Central memory CD8-positive, alpha-beta T cell (primary cell): ENCODE results near the gene ARVCF.

Experiments used
- ATAC-seq: fragments of 150-1000 bp; cut with Tn5 transposase; replicated peaks from 2 replicates; pipeline ENCODE4 v1.10.0; 2022; ENCODE audit warnings: mild to moderate bottlenecking, moderate FRiP score, moderate number of reproducible peaks; ENCODE audit not compliant: poor library complexity, severe bottlenecking; ENCODE audit errors: extremely low read depth
- DNase-seq, 2 donors: peaks; one replicate each; pipeline ENCODE4 v3.0.0; 2021; ENCODE audit warnings: low spot score in 2 of 2
- H3K27ac Mint-ChIP-seq: one replicate; pipeline ENCODE4 v1.8.0; 2022; ENCODE audit warnings: low read depth, mild to moderate bottlenecking, moderate library complexity, mixed read lengths
- H3K27me3 Mint-ChIP-seq: one replicate; pipeline ENCODE4 v1.8.0; 2022; ENCODE audit warnings: mixed read lengths
- H3K36me3 Mint-ChIP-seq: one replicate; pipeline ENCODE4 v1.8.0; 2022; ENCODE audit warnings: mild to moderate bottlenecking, moderate library complexity, mixed read lengths; ENCODE audit not compliant: insufficient read depth
- H3K4me1 Mint-ChIP-seq: one replicate; pipeline ENCODE4 v1.8.0; 2022; ENCODE audit warnings: mixed read lengths
- H3K4me3 Mint-ChIP-seq: one replicate; pipeline ENCODE4 v1.8.0; 2022; ENCODE audit warnings: mild to moderate bottlenecking, moderate library complexity, mixed read lengths
- H3K9me3 Mint-ChIP-seq: one replicate; pipeline ENCODE4 v1.8.0; 2022; ENCODE audit warnings: mixed read lengths

The ARVCF gene

GRCh38 chr22:20016734-20017621 is at the start of gene ARVCF:
Gene ARVCF (minus strand): TSS chr22:20016823. CDS start chr22:19990794, 26,029 bp downstream.
- DNase-seq (peak; percentile 86 to 89), ATAC-seq (peak; percentile 61)
- Mint-ChIP-seq H3K36me3 (peaks cover 14% of the 10 kb centered on the region), H3K4me3 (peak within 1 kb of the TSS; percentile 89), H3K9me3 (no peaks in the 10 kb centered on the region), H3K27ac (peak within 1 kb of the TSS; percentile 46), H3K27me3 (no peaks in the 10 kb centered on the region), H3K4me1 (peaks cover 15% of the 10 kb centered on the region)

- H3K27ac Mint-ChIP-seq, result no peak overlapping the region
- ATAC-seq, result no peak
- no peaks in the 10 kb centered on the region for H3K27me3 Mint-ChIP-seq
- H3K4me3 Mint-ChIP-seq, result no peak overlapping the region
- H3K36me3 Mint-ChIP-seq, result peaks cover 5% of the 10 kb centered on the region
- H3K9me3 Mint-ChIP-seq, result no peaks in the 10 kb centered on the region
- DNase-seq, result no peak
- no peaks in the 10 kb centered on the region for H3K4me1 Mint-ChIP-seq
Observed at GRCh38 chr22:20065896-20066616, 49.4 kb upstream of the ARVCF start.

GRCh38 chr22:20064545-20065262 is 48.1 kb upstream of the ARVCF start:
- ATAC-seq (no peak), DNase-seq (no peak)
- H3K27ac Mint-ChIP-seq, result no peak overlapping the region
- H3K4me1 Mint-ChIP-seq, result no peaks in the 10 kb centered on the region
- H3K9me3 Mint-ChIP-seq, result no peaks in the 10 kb centered on the region
- H3K4me3 Mint-ChIP-seq, result no peak overlapping the region
- no peaks in the 10 kb centered on the region for H3K27me3 Mint-ChIP-seq
- H3K36me3 Mint-ChIP-seq, result peaks cover 5% of the 10 kb centered on the region

- ATAC-seq (no peak), DNase-seq (no peak)
- peaks cover 4% of the 10 kb centered on the region for H3K4me1 Mint-ChIP-seq
- no peak overlapping the region for H3K4me3 Mint-ChIP-seq
- no peaks in the 10 kb centered on the region for H3K27me3 Mint-ChIP-seq
- H3K36me3 Mint-ChIP-seq, result peaks cover 5% of the 10 kb centered on the region
- no peak overlapping the region for H3K27ac Mint-ChIP-seq
- H3K9me3 Mint-ChIP-seq, result no peaks in the 10 kb centered on the region
Observed at GRCh38 chr22:20064140-20064480, 47.5 kb upstream of the ARVCF start.

GRCh38 chr22:20063271-20064139 is 46.9 kb upstream of the ARVCF start:
- Mint-ChIP-seq H3K27ac (no peak overlapping the region), H3K4me1 (peaks cover 10% of the 10 kb centered on the region), H3K4me3 (no peak overlapping the region)

GRCh38 chr22:20062766-20063083 is 46.1 kb upstream of the ARVCF start:
- DNase-seq, result no peak
- H3K9me3 Mint-ChIP-seq, result no peaks in the 10 kb centered on the region
- peaks cover 17% of the 10 kb centered on the region for H3K4me1 Mint-ChIP-seq
- no peak for ATAC-seq
- H3K27me3 Mint-ChIP-seq, result no peaks in the 10 kb centered on the region
- H3K27ac Mint-ChIP-seq, result no peak overlapping the region
- no peak overlapping the region for H3K4me3 Mint-ChIP-seq
- peaks cover 10% of the 10 kb centered on the region for H3K36me3 Mint-ChIP-seq

More at GRCh38 chr22:20063271-20064139, 46.9 kb upstream of the ARVCF start:
- no peak for ATAC-seq
- Mint-ChIP-seq H3K9me3 (no peaks in the 10 kb centered on the region), H3K36me3 (peaks cover 5% of the 10 kb centered on the region), H3K27me3 (no peaks in the 10 kb centered on the region)
- DNase-seq, result no peak

- H3K4me3 Mint-ChIP-seq, result no peak overlapping the region
- ATAC-seq (no peak), DNase-seq (no peak)
- peaks cover 17% of the 10 kb centered on the region for H3K4me1 Mint-ChIP-seq
- H3K36me3 Mint-ChIP-seq, result peaks cover 10% of the 10 kb centered on the region
- H3K27me3 Mint-ChIP-seq, result no peaks in the 10 kb centered on the region
- no peaks in the 10 kb centered on the region for H3K9me3 Mint-ChIP-seq
- H3K27ac Mint-ChIP-seq, result no peak overlapping the region
Observed at GRCh38 chr22:20062043-20062765, 45.6 kb upstream of the ARVCF start.

- H3K27ac Mint-ChIP-seq, result no peak overlapping the region
- no peaks in the 10 kb centered on the region for H3K9me3 Mint-ChIP-seq
- no peak for ATAC-seq
- no peak for DNase-seq
- H3K36me3 Mint-ChIP-seq, result peaks cover 13% of the 10 kb centered on the region
- H3K4me3 Mint-ChIP-seq, result no peak overlapping the region
- no peaks in the 10 kb centered on the region for H3K27me3 Mint-ChIP-seq
- peaks cover 17% of the 10 kb centered on the region for H3K4me1 Mint-ChIP-seq
Observed at GRCh38 chr22:20061481-20061861, 44.8 kb upstream of the ARVCF start.

- ATAC-seq (peak; percentile 43), DNase-seq (no peak)
- no peaks in the 10 kb centered on the region for H3K27me3 Mint-ChIP-seq
- no peak overlapping the region for H3K4me3 Mint-ChIP-seq
- no peaks in the 10 kb centered on the region for H3K9me3 Mint-ChIP-seq
- peaks cover 13% of the 10 kb centered on the region for H3K36me3 Mint-ChIP-seq
- no peak overlapping the region for H3K27ac Mint-ChIP-seq
- peaks cover 17% of the 10 kb centered on the region for H3K4me1 Mint-ChIP-seq
Observed at GRCh38 chr22:20060700-20061480, 44.3 kb upstream of the ARVCF start.

- ATAC-seq (no peak), DNase-seq (no peak)
- no peak overlapping the region for H3K4me3 Mint-ChIP-seq
- peaks cover 17% of the 10 kb centered on the region for H3K4me1 Mint-ChIP-seq
- H3K9me3 Mint-ChIP-seq, result no peaks in the 10 kb centered on the region
- H3K27me3 Mint-ChIP-seq, result no peaks in the 10 kb centered on the region
- no peak overlapping the region for H3K27ac Mint-ChIP-seq
- peaks cover 17% of the 10 kb centered on the region for H3K36me3 Mint-ChIP-seq
Observed at GRCh38 chr22:20058989-20059770, 42.6 kb upstream of the ARVCF start.
